GM12873 (cell line): Measurements from ENCODE around the gene SELENOI.

Source experiments
- CTCF ChIP-seq: IDR thresholded peaks from 2 replicates; pipeline ENCODE4 v1.5.1; 2012; ENCODE audit warnings: low read depth, mild to moderate bottlenecking, moderate library complexity, low read length, control low read depth; ENCODE audit not compliant: insufficient read depth; ENCODE audit errors: missing control alignments

SELENOI gene

DNA sequence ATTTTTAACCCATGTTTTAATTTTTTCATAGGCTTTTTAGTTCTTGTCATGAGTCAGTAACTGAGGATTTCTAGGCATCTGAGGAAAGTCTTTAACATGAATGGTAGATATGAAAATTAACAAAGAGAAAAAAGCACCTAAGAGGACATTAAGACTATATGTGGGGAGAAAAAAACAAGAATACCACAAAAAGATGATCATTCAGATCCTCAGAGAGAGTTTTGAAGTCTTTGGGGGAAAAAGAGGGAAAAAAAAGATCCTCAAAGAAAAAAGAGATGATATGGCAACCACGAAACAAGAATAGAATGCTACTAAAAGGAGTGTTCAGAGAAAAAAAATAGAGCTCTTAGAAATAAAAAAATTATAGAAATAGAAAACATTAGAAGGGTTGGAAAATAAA, 63.8 kb downstream of the SELENOI start:
- no peak for TF ChIP-seq CTCF

- no peak for TF ChIP-seq CTCF
Observed at GRCh38 chr2:26410764-26411243, 64.9 kb downstream of the SELENOI start.

DNA sequence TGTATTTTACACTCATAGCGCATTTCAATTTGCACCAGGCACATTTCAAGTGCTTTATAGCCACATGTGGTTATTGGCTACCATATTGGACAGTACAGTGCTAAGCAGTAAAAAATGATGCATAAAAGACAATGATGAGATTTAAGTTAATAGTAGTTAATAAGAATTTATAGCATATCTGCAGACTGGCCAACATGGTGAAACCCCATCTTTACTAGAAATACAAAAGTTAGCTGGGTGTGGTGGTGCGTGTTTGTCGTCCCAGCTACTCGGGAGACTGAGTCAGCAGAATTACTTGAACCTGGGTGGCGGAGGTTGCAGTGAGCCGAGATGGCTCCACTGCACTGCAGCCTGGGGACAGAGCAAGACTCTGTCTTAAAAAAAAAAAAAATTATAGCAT, 65.5 kb downstream of the SELENOI start:
- TF ChIP-seq CTCF, result no peak

- no peak for TF ChIP-seq CTCF
Observed at GRCh38 chr2:26412091-26412673, 66.2 kb downstream of the SELENOI start.

- TF ChIP-seq CTCF, result no peak
Observed at GRCh38 chr2:26414311-26414710, 68.4 kb downstream of the SELENOI start.

DNA sequence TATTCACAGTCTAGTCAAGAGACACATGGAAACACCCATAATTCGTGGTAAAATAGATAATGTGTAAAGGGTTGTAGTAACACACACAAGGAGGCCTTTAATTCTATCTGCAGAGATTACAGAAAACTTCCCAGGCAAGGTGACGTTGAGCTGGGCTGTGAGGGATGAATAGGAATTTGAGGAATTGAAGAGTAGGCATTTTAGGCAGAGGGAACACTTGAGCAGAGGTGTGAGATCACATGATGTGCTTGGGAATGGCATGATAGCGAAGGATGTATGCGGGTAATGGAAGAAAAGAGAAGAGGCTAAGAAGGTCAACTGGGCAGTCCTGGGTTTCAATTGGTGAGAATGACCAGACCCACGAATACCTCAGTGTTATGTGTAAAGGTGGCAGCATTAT, 76.0 kb downstream of the SELENOI start:
- no peak for TF ChIP-seq CTCF

DNA sequence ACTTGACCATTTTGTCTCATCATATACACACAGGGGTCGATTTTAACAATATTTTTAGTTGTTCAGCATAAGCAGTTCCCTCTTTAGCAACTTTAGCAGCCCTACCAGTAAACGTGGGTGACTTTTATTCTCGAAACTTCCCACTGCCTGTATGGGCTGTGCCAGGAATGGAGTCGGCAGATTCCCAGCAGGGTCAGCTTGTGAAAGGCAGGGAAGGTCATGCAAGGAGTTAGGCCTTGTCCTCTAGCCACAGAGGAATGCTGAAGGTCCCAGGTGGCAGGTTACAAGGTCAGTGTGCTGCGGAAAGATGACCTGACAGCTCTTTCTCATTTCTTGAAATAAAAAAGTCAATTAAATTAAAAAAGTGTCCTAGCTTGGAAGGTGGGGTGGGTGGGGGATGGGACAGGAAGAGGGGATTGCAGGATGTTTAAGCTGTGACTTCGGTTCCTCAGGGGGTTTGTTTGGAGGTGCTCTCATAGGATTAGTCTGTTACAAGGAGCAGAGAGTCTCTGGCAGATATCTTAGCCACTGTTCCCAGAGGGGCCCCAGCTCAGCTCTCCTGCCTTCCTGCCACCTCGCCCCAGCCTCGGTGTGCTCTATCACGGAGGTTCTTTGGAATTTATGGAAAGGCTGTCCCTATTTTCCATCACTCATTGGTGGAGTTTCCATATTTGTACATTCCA, 77.1 kb downstream of the SELENOI start:
- no peak for TF ChIP-seq CTCF
